ENCODE data around the gene ELAVL2. TPM values are rescaled to one million over a fixed set of nuclear protein-coding genes. Genes with fewer than 3 reads are reported as not detected.

Gene ELAVL2
- polyA plus RNA-seq, 2 of the 4 experiments (the other 2 are of a cell fraction) = 0.03 to 0.13 TPM

- POLR2A ChIA-PET = no interaction called here
- CTCF ChIA-PET = no interaction called here
- TF ChIP-seq FOSL2 (IDR thresholded peaks at IDR 0.05) (no peak), FOSL2 (CRISPR knock-in tag; IDR thresholded peaks at IDR 0.05) (no peak), FOXS1 (CRISPR knock-in tag; IDR thresholded peaks at IDR 0.05) (no peak), REST (IDR thresholded peaks at IDR 0.05) (peak; percentile 87), HOXB13 (CRISPR knock-in tag; IDR thresholded peaks at IDR 0.05; ENCODE audit: low read depth) (no peak)
- no peak for ATAC-seq
- no peak for FAIRE-seq
- Histone ChIP-seq H3K4me3 (no peak overlapping the region), H3K4me1 (no peaks in the 10 kb centered on the region), H3K4me2 (no peak overlapping the region), H3K9me3 (0 out of 3 replicates have a peak, but pooled peaks cover under 1% of the 10 kb centered on the region), H3K27ac (no peak overlapping the region)
- 9% methylated on average over 20 of the region's 22 CpGs for WGBS (ENCODE audit: missing lambda C conversion rate)
- no peak for DNase-seq (ENCODE audit: low read depth in 1 of 2, low spot score in 1 of 2)
Observed at GRCh38 chr9:23829580-23830475, 3.8 kb upstream of the ELAVL2 start.

GRCh38 chr9:23825700-23826099, 340 bp downstream of the ELAVL2 start:
- peak overlapping the region; percentile 56 for H3K4me3 ChIP-seq
- H3K4me1 ChIP-seq = no peaks in the 10 kb centered on the region
- no peak for TF ChIP-seq CTCF (IDR thresholded peaks at IDR 0.05)
- DNase-seq (ENCODE audit: low read depth in 1 of 2, low spot score in 1 of 2) (no peak), ATAC-seq (no peak), FAIRE-seq (peak; percentile 28)
- peaks cover 13% of the 10 kb centered on the region; the same call in 1 of the 3 replicates for H3K9me3 ChIP-seq
- WGBS (ENCODE audit: missing lambda C conversion rate) = 11% methylated on average over 12 of the region's 12 CpGs
- H3K27ac ChIP-seq = peak overlapping the region; percentile 18 to 51; a peak in 4 of 6 replicates
- ChIA-PET CTCF (interaction anchor here (0.7 to 1.1 kb wide), 2 partner anchors 12 to 17 kb away, joined by 3 read pairs; no protein-coding TSS in a partner anchor), POLR2A (no interaction called here)
- peak overlapping the region; percentile 76 for H3K4me2 ChIP-seq

- CTCF ChIA-PET = no interaction called here
- Histone ChIP-seq H3K27ac (no peak overlapping the region), H3K9me3 (peaks cover 17% of the 10 kb centered on the region; the same call in 1 of the 3 replicates), H3K4me1 (no peaks in the 10 kb centered on the region), H3K4me2 (peak overlapping the region; percentile 76), H3K4me3 (peak overlapping the region; percentile 56)
- TF ChIP-seq POLR2A (IDR thresholded peaks at IDR 0.05; ENCODE audit: low read length) (no peak), POLR2AphosphoS2 (conservative IDR thresholded peaks at IDR 0.05; ENCODE audit: low read length) (no peak), HOXA7 (CRISPR knock-in tag; IDR thresholded peaks at IDR 0.05) (no peak), TFCP2L1 (CRISPR knock-in tag; IDR thresholded peaks at IDR 0.05) (no peak), FOSB (CRISPR knock-in tag; IDR thresholded peaks at IDR 0.05) (no peak), CHD4 (IDR thresholded peaks at IDR 0.05; ENCODE audit: borderline replicate concordance) (no peak), MAZ (IDR thresholded peaks at IDR 0.05; ENCODE audit: borderline replicate concordance, low read depth, low read length) (no peak), JUN (IDR thresholded peaks at IDR 0.05) (no peak), EP300 (IDR thresholded peaks at IDR 0.05) (no peak), NPAS2 (CRISPR knock-in tag; IDR thresholded peaks at IDR 0.05; ENCODE audit: borderline replicate concordance) (no peak), ELK1 (IDR thresholded peaks at IDR 0.05; ENCODE audit: low read depth, low read length) (no peak), CHD2 (IDR thresholded peaks at IDR 0.05; ENCODE audit: low read length, partially characterized antibody) (no peak)
- FAIRE-seq (no peak), ATAC-seq (0 out of 6 replicates have a peak, but pooled peaks of 1 of the 2 experiments have one; percentile 2), DNase-seq (ENCODE audit: low read depth in 1 of 2, low spot score in 1 of 2) (no peak)
- WGBS (ENCODE audit: missing lambda C conversion rate) = 15% methylated on average over 21 of the region's 25 CpGs
- POLR2A ChIA-PET = interaction anchor here (0.6 kb wide), 1 partner anchor 13 kb away, joined by 5 read pairs; no protein-coding TSS in a partner anchor
Observed at GRCh38 chr9:23824830-23825591, 1.0 kb downstream of the ELAVL2 start.
